Fibroblast of skin of abdomen (primary cell): Measurements from ENCODE around the gene ADAMTS2.
"Not testable (repeated sequence)": the region's sequence is repeated elsewhere in the genome, so short reads cannot be mapped to it uniquely, and the experiment has no call there.

Experiments used
- DNase-seq: peaks from one replicate; pipeline ENCODE4 v3.0.0-alpha.2; 2013

The ADAMTS2 gene

DNA sequence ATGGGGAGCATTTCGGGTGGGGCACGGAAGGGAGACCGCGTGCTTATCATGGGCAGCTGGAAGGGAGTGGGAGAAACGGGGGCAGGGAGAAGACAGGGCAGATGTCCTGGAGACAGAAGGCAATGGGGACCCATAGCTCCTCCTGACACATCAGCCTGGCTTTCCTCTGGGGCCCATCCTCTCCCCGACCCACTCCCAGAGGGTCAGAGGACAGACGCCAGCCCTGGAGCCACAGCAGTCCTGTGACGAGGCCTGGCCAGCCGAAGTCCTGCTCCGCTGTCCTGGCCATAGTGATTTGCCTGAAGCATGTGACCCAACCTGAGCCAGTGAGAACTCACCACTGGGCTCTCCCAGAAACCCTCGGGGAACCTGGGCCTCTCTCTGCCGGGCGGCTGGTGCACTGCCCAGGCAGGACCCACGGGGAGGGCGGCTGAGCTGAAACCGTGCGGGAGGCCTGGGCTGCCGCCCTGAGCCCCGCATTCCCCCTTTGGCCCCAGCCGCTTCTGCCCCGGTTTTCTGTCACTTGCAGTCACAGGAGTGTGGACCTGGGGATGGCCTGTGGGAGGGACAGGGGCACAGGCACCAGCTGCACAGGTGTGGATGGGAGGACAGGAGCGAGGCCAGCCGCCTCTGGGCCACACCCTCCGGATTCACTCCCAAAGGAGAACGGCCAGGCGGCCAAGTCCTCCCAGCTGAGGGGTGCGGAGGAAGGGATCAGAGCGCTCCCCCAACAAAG, 19.8 kb downstream of the ADAMTS2 start:
- no peak for DNase-seq

DNA sequence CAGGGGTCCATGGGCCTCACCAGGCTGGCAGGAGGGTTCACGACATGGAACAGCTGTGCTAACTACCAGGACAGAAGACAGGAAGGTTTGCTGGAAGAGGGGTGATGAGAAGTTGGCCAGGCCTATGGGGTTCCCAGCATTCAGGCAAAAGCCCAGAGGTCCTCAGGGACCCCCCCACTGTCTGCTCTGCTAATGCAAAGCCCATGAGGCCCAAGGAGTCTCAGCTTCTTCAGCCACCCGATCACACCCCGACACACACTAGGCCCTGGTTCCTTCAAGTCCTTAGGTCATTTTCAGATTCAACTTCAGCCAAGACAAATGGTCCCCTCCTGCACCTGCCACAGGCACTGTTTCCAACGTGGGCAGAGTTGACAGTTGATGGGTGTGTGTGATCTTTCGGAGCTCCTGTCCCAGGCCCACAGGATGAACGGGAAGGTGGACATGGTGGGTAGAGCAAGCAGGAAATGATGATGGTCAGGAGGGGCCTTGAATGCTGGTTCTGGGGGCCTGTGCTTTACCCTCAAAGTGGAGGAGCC, 20.4 kb downstream of the ADAMTS2 start:
- no peak for DNase-seq

GRCh38 chr5:179324316-179324715, 20.9 kb downstream of the ADAMTS2 start:
- DNase-seq, result not testable (repeated sequence)

DNA sequence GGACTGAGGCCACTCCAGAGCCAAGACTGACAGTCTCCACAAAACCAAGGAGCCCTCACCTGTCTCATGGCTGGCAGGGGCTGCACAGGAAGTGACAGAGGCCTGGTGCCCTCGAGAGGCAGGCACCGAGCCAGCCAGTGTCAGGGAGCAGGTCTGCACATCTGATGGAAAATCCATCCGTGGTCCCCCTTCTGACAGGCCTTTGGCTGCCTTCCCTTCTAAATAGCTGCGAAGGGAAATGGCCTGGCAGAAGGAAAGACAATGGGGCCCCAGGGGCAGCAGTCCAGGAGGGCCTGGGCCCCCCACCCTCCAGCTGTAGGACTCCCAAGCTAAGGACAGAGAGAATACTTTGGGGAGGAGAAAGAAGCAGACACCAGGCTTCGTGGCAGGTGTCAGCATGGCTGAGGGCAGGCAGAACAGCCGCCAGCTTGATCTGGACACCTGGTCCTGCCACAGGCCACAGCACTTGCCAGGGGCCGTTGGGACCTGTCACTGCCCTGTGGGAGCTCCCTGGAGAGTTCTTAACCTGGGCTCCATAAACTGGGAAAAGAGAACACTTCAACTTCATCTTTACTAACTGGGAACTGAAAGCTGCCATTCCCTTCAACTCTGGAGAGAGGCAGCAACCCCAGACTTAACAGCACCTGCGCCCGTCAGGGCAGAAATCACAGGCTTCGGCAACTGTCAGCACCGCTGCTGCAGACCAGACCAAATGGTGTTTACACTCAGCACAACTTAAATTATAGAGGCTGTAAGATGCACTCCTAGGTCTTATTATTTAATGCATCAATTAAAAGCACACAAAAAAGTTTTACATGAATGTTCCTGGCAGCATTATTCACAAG, 22.0 kb downstream of the ADAMTS2 start:
- DNase-seq, result no peak

- peak; percentile 37 for DNase-seq
Observed at GRCh38 chr5:179322071-179323025, 22.9 kb downstream of the ADAMTS2 start.

DNA sequence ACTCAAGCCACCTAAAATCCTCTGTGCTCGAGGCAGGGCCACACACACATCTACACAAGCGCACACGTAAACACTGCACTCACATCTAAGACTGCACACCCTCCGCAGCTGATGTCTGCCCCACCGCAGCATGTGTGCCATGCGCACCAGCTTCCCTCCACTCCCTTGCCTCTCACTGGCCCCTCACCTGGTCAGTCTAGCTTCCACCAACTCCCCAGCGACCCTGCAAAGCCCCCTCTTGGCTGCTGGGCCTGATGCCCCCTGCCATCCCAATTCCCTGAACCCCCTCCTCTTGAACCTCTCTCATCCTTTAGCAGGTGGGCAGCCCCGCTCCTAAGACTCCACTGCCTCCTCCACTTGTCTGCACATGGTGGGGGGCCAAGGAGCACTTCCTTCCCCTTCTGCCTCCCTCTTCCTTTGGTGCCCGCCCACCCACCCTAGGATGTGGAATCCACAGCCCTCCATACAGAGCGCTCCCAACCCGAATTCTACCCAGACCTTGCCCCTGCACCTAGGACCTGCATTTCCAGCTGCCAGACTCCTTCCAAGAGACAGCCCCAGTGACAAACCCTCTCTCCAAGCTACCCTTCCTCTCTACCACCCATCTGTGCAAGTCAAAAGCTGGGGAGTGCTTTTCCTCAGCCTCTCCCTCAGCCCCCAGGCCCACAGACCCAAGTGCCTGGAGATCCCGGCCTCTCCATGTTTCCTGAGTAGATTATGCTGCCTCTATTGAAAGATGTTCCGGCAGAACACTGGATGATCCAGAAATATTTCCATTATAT, 23.9 kb downstream of the ADAMTS2 start:
- no peak for DNase-seq

DNA sequence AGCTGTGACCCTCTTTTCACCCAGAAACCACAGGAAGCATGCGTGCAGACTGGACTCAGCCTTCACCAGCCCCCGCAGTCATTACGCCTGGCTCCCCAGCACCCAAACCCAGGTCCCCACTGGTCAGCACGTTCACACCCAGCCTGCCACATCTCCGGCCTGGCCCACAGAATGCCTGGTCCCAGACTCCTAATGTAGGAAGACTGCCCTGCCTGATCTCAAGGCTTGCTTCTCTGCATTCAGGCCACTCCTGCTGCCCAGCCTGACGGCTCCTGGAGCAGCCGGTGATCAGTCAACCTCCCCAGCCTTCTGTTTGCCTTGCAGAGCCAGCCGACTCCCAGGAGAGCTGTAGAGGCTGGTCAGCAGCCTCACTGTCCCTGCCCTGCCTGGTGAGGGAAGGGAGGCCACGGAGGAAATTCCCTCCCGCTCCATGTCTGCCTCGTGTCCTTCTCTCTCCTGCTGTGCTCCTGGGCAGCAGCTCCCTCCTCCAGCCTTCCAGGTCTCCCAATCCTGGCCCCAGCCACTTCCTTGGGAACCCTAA, 25.4 kb downstream of the ADAMTS2 start:
- DNase-seq, result peak; percentile 18

DNA sequence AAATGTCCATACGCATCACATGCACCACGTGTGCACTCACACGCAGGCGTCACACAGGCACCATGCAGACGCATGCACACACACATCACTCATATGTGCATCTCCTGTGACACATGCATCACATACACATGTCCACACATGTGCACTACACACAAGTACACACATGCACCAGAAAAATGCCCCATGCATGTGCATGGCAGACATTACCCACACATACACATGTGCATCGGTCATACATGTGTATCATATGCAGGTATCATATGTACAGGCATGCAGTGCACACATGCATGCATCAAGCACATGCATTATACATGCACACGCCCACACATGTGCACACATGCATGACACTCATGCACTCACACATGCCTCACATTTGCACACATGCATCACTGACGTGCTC, 26.1 kb downstream of the ADAMTS2 start:
- DNase-seq, result no peak

GRCh38 chr5:179318221-179318955, 26.9 kb downstream of the ADAMTS2 start:
- DNase-seq, result no peak

GRCh38 chr5:179317411-179318220, 27.6 kb downstream of the ADAMTS2 start:
- no peak for DNase-seq

DNA sequence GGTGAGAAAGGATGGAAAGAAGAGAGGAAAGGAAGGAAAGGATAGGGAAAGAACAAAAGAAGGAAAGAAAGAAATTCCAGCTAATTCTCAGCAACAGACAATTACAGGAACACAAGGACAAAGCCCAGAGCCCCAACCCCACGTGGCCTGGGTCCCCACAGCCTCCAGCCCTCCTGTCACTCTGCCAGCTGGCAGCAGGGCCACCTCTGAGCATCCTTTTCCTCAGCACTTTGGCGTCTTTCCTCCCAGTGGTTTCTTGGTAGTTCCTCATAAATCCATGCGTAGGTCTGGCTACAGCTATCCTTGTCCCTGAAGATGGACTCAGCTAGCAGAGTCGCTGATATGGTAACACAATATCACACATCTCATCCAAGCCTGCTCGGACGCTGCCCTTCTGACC, 28.3 kb downstream of the ADAMTS2 start:
- no peak for DNase-seq

DNA sequence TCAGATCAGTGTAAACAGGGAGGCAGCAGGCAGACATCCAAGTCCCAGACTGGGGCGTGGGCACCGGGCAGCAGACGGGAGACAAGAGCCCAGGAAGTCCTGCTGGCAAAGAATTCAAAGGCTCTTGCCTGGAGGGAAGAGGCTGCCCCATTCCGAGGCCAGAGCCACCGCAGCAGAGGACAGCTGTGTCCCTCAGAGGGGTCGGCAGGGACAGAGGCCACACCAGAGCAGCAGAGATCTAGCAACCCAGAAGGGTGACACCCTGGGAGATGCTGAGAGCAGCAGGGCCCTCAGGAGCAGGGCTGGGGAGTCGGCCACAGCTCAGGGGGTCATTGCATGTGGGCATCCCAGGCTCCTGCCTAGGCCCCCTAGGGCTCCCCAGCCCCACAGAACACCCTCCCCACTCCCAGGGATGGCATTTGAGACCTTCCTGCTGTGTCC, 29.1 kb downstream of the ADAMTS2 start:
- no peak for DNase-seq

- DNase-seq, result no peak
Observed at GRCh38 chr5:179315356-179315890, 29.8 kb downstream of the ADAMTS2 start.

DNA sequence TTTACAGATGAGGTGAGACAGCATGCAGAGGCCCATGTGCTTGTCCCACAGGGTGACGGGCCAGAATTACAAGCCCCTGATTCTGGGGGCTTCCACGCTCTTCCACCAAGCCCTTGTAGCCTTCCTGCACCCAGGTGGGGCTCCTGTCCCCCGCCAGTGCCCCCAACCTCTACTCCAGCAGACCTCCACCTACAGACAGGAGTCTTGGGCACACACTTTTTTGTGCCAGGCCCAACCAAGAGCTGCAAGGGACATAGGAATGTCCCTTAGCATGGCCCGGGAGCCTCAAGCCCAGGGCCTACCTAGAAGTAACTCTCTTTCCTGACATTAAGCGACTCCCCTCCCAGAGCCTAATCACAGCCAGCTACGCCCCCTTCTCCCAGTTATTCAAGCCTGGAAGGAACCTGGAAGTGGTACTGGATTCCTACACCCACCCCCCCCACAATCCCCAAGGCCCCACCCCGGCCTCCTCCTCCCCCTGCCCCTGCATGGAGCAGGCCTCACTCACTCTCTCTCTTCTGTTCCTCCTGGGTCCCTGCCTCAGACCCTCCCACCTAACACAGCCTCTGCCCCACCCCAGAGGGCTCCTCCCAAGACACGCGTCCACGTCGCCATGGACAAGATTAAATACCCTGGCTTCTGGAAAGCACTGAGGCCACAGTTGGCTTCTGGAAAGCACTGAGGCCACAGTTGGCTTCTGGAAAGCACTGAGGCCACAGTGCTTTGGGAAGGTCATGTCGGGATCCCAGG, 30.5 kb downstream of the ADAMTS2 start:
- DNase-seq, result peak; percentile 19

DNA sequence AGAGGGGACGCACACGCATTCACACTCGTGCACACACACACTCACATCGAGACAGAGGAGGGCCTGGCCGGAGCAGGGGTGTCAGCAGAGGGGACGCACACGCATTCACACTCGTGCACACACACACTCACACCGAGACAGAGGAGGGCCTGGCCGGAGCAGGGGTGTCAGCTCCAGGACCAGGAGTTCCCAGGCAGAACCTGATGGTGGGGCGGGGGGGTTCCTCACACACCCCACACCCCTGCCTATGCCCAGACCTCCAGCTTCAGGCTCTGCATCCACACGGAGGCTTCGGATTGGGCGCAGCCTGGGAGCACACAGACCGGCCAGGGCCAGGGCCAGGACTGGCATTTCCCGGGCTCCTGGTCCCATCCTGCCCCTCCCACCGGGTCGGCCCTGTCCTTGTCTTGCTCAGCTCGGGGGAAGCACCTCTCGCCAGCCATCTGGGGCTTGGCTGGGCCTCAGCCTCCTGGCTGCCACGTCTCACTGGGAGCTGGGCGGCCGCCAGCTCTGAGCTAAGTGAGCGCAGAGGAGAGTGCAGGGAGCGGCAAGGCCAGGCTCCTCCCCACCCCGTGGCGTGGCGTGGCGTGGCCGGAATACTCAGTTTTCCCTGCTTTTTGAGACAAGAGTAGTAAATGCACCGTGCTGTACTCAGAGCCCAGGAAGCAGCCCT, 31.3 kb downstream of the ADAMTS2 start:
- DNase-seq, result peak; percentile 95

DNA sequence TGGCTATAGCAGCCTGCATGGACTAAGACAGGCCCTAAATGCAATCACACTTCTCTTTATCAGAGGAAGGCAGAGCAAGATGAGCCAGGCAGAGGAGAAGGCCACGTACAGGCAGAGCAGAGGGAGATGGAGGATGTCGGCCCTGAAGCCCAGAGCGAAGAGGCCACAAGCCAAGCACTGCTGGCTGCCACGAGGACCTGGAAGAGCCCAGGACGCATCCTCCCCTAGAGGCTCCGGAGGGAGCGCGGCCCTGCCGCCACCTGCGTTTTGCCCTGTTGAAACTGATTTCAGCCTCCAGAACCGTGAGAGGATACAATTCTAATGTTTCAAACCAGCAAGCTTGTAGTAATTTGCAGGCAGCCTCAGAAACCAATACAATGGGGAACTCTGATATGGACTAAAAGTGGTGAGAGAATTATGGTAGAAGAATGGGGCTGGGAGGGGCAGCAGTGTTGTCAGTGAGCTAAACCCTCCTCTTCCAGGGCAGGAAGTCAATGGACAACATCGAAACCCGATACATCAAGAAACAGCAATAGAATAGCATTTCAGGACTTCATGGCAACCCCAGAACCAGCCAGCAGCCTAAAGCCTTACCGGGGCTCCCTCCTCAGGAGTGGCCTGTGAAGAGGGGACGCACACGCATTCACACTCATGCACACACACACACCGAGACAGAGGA, 32.6 kb downstream of the ADAMTS2 start:
- DNase-seq, result no peak

- no peak for DNase-seq
Observed at GRCh38 chr5:179311581-179311980, 33.7 kb downstream of the ADAMTS2 start.
